T-helper 1 cell treated with Interleukin-12 subunit alpha and Interleukin-12 subunit beta and Interleukin-4 antibody, amounts not matched to agents 30 ng/mL and 1 ng/mL, for 36 hours (primary cell): ENCODE measurements around the gene PDCD4. TPM values are rescaled to one million over a fixed set of nuclear protein-coding genes. Genes with fewer than 3 reads are reported as not detected.

Experiments
- intact Hi-C: fragments of 100-400 bp; cut with micrococcal nuclease; formaldehyde crosslinking; loops from one replicate; pipeline ENCODE4 v1.15.1; 2024
- total RNA-seq: library from RNA; stranded (reverse); gene quantifications from 2 replicates; pipeline ENCODE4 v1.2.3, GENCODE V29; 2022

The PDCD4 gene
- total RNA-seq, result 71.4 and 89.9 TPM in 2 replicates

DNA sequence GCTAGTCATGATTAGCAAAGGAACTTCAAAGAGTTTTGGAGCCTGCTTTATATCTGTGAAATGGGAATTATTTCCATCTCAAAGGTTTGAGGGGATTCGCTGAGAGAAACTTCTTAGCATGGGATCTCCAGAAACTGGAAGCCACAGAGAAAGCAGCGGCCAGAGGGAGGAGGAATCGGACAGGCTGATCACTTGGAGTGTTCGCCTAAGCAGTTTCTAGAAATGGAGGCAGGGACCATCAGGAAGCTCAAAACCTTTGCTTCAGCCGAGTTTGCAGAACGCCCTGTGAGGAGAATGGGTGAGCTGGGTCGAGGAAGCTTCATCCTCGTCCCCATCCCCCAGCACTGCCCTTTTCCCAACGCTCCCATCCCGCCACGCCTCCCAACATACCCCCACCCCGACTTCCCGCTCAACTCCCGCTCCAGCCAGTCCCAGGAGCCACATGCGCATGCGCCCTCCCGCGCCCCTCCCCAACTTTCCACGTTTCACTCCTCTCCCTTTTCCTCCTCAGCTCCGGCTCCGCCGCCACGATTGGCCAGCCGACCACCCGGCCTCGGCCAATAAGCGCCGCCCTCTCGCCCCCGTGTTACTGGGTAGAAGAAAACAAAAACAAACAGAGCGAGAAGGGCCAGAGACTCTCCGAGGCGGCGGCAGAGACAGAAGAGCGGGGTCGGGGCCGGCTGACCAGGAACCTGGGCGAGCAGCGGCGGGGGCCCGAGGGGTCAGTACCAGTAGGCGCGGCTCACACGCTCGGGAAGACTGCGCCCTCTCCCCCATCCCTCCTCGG lies at the start of gene PDCD4:
Gene PDCD4, plus strand, starts transcription at position 631 of the 787 bp plus-strand sequence. CDS start 4,100 bp downstream, outside the sequence.
- intact Hi-C loops, result loop anchor here (1.0 to 5.0 kb wide), 16 partner anchors 7 to 948 kb away; partner anchors contain the start of genes BBIP1, SHOC2, SMC3 and SMNDC1

DNA sequence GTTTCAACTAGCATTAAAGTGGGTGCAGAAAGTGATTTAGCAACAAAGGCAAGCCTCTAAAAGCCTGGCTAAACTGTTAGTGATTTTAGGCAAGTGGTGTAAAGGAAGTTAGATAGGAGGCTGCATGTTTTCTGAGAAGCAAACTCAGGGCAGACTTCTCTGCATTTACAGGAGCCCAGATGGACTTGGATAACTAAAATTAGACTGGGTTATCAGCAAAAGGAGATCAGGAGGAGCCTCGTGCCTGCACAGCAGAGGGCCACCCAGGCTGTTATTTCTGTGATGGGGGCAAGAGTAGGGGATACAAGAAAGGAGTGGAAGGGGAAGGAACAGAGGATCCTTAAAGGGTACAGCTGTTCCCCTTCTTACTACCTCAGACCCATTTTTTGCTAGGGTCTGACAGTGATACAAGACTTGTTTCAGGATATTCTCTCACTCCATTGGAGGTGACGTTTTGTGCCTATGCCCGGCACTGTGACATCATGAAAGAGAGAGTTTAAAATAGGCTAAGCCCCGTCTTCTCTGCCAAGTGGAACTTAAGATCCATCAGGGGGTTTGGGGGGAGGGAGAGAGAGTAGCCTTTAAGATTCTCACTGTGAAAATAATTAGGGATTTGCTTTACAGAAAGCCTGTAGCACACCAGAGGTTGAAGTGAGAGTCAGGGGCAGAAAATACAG lies 49.6 kb upstream of the PDCD4 start:
- intact Hi-C loops, result no loop called here

DNA sequence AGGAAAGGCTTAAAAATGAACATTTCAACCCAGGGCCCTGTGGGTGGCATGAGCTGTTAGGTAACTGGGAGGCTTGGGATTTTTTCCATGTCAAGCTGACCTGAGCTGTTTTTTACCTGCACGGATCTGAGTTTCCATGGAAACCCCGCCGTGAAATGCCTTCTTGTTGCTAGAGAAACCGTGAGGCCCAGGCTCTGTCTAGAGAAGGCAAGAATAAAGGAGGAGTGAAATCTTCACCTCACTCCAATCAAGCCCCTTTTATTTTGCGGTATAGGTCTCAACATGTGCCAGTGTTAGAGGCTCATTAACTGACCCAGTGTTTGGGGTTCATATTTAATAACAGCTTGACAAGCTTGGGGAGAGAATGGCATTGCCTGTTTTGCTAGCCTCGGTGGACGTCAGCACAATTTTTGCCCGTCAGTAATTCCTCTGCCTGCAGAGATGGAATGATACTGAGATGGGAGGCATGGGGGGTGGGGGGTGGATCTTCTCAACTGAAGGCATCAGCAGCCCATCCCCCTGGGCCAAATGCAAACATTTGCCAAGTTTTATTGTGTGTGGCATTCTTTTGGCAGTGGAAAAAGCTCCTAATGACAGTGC lies 48.9 kb upstream of the PDCD4 start:
- intact Hi-C loops, result no loop called here

DNA sequence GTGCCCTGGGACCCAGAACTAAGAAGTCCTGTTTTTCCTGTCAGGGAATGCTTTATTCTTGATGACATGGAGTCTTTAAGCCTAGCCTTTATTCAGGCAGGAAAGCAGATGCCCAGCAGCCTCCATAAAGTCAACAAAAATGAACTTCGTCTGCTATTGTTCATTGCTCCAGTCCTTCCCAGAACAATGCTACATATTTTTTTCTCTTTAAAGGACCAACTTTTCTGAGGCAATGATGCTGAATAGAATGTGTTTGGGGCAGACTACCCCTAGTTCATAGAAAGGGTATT lies 47.6 kb upstream of the PDCD4 start:
- intact Hi-C loops, result no loop called here

DNA sequence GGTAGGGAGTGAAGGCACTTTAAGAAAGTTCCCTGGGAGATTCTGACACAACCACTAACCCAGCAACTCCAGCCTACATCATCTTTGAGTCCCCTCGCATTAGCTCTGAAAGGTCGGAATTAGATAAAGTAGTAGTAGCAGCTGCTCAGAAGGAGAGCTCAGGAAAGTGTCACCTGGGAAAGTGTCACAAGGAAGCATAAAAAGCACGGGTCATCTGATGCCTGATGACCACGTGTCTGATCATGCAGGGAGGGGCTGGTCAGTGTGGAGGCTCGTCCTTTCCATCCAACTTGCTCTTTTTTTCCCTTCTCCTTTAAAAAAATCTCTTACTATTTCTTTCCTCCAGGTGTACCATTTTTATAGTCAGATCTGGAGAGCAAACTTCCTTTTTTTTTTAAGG lies 47.1 kb upstream of the PDCD4 start:
- intact Hi-C loops, result no loop called here

DNA sequence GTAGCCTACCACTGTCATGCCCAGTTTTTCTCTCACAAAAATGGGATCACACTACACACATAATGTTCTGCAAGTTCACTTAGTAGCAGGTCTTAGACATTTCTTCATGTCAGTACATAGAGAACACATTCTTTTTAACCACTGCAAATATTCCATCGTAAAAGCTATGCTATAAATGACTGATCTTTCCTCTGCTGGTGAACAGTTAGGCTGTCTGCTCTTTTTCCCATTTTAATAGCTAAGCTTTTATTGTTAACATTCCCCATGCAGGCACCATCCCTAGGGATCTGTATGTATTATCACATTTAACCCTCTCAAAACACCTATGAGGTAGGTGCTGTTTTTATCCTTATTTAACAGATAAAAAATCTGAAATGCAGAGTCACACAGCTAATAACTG lies 46.2 kb upstream of the PDCD4 start:
- intact Hi-C loops, result no loop called here

DNA sequence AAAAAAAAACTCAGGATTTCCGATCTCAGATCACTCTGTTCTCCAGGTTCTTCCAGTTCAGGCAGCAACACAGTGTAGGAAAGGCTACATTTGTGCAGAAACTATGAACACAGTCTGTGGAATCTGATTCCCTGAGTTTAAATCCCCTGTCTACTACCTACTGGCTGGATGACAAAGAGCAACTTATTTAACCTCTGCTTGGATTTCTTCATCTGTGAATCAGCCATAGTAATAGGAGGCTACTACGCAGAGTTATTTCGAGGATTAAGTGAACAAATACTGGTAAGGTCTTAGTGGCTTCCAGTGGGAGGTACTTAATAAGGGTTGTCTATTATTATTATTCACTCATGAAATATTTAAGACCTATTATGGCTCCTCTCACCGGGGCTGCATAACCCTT lies 44.3 kb upstream of the PDCD4 start:
- intact Hi-C loops, result no loop called here

DNA sequence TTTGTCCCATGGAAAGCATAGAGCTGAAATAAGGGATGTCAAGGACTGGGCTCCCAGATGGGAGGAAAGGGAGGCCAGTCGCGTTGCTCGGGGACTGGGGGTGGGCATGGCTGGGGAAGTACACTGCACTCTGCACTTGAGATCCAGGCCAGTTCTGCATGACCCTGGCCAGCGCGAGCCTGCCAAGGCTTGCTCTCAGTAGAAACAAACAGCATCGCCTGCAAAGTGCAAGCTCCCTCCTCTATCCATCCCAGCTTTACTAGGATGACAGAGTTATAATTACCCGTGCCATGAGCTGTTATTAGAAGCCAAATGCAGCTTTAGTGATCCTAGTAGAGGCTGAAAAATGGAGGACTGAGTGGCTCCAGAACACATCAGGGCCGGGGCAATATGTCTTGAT lies 43.9 kb upstream of the PDCD4 start:
- intact Hi-C loops, result no loop called here

DNA sequence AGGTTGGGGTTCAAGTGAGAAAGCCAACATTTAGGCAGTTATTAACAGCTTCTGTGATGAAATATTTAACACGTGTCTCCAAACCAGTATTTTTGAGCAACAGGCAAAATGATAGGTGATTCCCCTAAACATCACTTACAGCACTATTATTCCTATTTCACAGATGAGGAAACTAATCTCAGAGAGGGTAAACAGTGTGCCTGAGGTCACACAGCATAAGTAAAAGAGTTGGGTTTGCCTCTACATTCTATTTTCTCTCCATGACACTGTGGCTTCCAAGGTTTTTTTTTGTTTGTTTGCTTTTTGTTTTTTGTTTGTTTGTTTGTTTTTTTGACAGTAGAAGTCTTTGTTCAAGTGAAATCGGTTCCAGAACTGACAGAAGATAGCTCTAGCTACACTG lies 43.2 kb upstream of the PDCD4 start:
- intact Hi-C loops, result no loop called here

DNA sequence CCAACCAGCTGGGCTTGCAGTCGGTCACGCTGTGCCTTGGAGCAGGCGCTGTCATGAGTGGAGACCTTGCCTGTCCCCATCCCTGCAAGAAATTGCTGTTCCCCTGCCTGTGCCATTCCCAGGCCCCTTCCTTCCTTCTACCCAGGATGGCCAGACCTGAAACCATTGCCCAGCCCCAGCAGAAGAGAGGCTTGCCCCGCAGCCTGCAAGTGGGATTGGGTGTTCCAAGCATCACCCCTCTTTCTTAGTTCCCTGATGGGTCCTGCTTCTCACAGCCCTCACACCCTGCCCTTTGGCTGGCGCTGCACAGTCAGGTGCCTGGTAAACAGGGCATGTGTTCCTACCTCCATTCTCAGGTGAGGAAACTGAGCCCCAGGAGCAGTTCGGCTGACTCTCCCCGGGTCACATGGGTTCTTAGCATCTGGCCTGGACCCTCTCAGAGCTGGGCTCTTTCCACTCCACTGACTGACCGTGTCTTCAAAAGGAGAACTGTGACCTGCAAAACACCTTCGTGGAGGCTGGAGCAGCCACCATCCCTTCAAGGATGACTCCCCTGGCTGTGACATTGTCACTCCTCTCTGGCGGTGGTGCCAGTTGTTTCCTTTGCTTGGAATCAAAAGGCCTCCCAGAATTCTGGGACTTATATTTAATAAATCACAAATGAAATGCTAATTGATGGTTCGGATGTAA lies 41.9 kb upstream of the PDCD4 start:
- intact Hi-C loops, result loop anchor here (5.0 kb wide), 1 partner anchor 42 kb away; the partner anchor contains the start of gene PDCD4

DNA sequence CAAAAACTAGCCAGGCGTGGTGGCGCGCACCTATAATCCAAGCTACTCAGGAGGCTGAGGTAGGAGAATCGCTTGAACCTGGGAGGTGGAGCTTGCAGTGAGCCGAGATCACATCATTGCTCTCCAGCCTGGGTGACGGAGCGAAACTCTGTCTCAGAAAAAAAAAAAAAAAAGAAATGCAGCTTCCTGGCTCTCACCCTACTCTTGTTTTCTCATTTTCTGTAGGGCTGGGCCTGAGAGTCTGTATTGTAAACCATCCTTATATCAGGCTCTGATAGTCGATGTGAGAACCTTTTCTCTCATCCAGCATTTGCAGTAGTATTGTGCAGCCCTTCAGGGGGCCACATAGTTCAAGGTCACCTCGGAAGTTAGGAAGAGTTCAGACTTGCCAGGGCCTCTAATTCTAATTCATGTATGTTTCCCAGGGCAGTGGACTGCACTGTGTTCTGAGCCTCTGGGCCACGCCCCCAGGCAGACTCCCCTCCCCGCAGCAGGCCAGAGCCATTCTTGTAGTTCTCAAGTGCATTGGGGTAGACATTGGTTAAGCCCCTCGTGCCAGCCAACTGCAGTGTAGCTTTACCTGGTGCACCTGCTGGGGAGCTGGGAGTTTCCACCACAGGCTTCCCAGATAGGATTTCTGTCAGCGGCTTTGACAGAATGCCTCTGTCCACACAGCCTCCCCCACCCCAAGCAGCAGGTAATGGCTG lies 38.3 kb upstream of the PDCD4 start:
- intact Hi-C loops, result loop anchor here (2.0 to 5.0 kb wide), 2 partner anchors 31 to 39 kb away; partner anchors contain the start of gene PDCD4

DNA sequence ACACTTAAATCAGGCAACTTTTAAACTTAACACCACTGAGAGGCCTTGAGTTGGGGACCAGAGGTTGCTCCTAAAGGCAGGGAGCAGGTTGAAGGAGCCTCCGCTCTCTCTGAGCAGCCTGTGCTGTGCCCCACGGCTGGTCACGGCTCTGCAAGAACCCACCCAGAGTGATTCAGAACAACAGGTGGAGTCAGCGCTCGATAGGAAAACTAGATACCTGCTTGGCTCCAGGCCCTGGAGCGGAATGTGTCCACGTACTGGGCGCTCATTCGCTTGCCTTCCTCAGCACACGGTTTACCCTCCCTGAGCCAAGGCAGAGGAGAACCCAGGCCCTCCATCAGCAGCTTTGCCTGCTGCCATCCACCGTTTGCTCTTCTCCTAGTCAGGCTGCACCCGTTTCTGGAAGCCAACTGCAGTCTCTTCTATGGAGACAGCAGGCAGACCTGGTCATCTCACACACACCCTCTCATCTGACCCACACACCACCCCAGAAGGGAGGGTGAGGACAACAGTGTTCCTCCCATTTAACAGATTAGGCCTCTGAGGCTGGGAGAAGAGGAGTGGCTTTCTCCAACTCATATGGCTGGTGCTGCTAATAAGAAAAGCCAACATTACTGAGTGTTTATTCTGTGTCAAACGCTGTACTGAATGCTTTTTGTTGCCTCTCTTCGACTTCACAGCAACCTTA lies 37.6 kb upstream of the PDCD4 start:
- intact Hi-C loops, result loop anchor here (2.0 to 5.0 kb wide), 2 partner anchors 31 to 38 kb away; partner anchors contain the start of gene PDCD4

DNA sequence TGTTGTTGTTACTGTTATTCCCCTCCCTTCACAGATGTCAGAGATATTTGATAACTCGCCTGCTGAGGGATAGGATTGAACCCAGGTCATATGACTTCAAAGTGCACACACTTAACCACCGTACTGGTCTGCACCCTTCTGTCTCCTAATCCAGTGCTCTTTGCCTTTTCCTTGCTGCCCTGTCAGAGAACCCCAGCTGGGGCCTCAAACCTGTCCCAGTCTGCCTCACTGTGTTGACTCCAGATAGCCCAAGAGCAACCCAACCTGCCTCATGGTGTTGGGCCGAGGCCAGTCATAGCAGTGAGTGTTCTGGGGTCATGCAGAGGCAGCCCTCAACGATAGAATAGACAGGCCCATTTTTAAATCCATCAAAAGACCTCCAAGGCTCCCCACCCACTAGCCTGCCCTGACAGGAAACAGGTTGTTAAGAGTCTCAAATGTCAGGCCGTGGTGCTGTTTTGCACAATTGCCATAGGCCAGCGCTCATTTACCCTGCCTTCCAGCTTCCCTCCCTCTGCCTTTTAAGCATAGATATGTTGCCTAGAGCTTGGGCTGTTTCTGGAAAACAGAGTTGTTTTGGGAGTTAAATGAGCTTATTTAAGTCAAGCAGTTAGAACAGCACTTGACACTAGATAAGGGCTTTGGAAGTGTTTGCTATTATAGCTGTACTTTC lies 37.0 kb upstream of the PDCD4 start:
- intact Hi-C loops, result loop anchor here (5.0 kb wide), 1 partner anchor 38 kb away; the partner anchor contains the start of gene PDCD4

DNA sequence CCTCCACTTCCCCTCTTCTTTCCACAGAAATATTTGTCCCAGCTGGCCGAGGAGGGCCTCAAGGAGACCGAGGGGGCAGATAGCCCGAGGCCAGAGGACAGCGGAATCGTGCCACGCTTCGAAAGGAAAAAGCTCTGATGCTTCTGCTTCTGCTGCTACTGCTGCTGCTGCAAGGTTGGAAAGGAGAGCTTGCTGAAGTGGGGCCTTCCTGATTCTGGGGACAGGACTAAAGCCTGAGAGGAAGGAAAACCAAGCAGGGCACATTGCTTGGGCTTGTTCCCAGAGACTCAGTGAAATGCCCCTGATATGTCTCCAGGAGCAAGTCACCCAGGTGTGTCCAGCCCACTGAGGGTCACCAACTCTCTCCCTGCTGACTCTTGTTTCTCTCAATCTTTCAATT lies 35.9 kb upstream of the PDCD4 start:
- intact Hi-C loops, result no loop called here

DNA sequence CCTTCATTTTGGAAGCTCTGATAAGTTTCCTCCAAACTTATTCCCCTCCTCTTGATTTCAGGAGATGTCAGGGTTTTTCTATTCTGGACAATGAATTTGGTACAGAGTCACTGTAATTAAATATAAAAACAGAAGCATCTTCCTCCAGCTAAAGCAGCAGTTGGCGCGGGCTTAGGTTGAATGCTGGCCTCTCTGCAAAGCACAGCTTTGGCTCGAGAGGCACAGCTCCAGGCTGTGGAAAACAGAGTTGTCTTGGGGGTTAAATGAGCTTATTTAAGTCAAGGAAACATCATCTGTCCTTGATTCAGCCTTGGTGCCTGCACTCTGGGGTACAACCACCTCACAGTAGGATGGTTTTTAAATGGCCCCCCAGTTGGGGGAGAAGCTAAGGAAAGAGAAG lies 35.0 kb upstream of the PDCD4 start:
- intact Hi-C loops, result no loop called here

DNA sequence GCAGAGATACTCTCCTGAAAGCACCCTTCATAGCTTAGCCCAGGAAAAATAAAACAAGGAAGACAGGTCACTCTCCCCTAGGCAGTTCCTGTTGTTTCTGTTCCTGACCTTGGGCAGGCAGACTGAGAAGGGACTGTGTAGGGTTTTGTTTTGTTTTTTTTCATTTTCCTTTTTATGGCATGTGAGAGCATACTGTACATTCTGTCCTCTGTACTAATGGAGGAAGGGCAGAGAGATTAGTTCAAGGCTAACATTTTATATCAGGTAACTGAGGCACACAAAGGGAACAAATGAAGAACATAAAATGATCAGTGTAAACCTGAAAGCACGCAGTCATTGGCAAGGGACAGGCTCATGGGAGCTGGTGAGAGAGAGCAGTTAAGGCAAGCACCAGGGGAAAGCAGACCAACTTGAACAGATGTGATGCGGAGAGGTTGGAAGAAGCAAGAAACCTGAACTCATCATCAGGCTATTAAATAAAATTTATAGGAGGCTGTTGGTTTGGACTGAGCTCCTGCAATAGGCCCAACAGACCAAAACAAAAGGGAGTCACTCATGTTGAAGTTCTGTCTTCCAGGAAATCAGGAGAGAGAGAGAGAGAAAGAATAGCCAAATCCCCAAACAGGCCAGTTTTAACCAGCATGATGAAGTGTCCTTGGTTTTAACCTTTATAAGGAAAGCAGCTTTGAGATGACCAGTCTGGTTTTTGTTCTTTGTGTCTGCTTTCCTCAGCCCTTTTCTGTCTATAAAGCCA lies 34.1 kb upstream of the PDCD4 start:
- intact Hi-C loops, result no loop called here

DNA sequence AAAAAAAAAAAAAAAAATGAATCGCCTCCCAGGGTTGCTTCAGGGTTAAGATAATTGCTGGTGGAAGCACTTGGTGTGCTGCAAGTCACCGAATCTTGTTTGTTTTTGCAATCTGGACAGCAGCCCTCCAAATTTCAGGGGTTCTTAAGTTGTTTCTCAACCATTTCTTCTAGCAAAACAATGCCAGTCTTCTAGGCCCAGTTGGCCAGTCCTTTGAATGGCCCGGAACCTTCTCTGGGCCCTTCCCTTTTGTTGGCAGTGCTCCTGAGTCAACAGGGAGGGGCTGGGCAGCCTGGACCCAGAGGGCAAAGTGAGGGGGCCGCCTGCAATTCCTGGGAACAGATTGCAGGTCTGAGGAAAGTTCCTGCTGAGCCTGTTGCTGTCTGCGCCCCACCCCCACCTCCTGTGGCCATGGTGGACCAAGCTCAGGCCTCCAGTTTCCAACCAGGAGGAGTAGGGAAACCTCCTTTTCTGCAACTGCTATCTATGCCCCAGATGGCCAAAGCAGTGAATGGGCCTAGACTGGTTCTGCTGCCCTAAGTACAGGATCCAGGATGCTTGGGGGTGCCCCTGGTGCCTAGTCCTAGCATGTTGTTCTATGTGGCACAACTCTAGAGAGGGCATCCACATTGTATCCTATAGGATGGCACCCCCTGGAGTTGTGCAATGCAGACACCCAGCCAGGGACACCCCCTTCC lies 31.4 kb upstream of the PDCD4 start:
- intact Hi-C loops, result no loop called here

DNA sequence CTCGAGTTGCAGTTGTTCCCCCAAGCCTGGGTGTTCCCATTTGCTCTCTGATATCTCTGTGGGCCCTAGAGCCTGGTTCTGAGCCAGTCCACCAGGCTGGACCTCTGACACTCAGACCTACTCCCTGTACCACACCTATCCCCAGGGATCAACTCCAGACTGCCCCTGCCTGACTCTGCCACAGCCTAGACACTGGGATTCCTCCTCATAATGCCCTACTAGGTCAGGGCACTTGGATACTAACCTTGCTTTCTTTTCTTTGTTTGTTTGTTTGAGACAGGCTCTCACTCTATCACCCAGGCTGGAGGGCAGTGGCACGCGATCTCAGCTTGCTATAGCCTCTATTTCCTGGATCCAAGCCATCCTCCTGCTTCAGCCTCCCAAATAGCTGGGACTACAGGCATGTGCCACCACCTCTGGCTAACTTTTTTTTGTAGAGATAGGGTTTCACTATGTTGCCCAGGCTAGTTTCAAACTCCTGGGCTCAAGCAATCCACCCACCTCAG lies 30.8 kb upstream of the PDCD4 start:
- intact Hi-C loops, result no loop called here
